GM12878 (cell line): ENCODE data around the gene HSD17B11. TPM values are rescaled to one million over a fixed set of nuclear protein-coding genes. Genes with fewer than 3 reads are reported as not detected.

Source experiments
- ATAC-seq: fragments of 200-7000 bp; cut with Tn5 transposase; 3 replicates; pipeline ENCODE4 v1.9.1; 2020; ENCODE audit warnings: mild to moderate bottlenecking, moderate library complexity
- BruUV-seq: library from RNA; stranded (reverse); fragments of 400-500 nt; replicated peaks from 2 replicates; lab custom pipeline; 2021; lab: Mats Ljungman, UMichigan
- CTCF ChIA-PET: fragments of 300-600 bp; sonication (Branson Sonifier 250); formaldehyde crosslinking; extraction: SDS; loops from one replicate; lab custom pipeline; 2021; ENCODE audit warnings: inconsistent platforms; lab: Yijun Ruan, JAX
- POLR2A ChIA-PET: fragments of 350-600 bp; formaldehyde crosslinking; extraction: SDS; loops from one replicate; lab custom pipeline; 2021; ENCODE audit warnings: inconsistent platforms; lab: Charles Lee
- RAD21 ChIA-PET: fragments of 300-600 bp; sonication (Branson Sonifier 250); formaldehyde crosslinking; loops from one replicate; lab custom pipeline; 2023; ENCODE audit warnings: antibody characterized with exemption; ENCODE audit not compliant: unreplicated experiment; lab: Charles Lee
- SMC1A ChIA-PET: fragments of 300-600 bp; sonication (Branson Sonifier 250); formaldehyde crosslinking; loops from one replicate; lab custom pipeline; 2023; ENCODE audit not compliant: unreplicated experiment, uncharacterized antibody; lab: Charles Lee
- DNase-seq: peaks from one replicate; pipeline ENCODE4 v3.0.0-alpha.2; 2011; ENCODE audit warnings: low read depth, low spot score
- FAIRE-seq: peaks from 3 replicates; lab custom pipeline; 2011; peaks lifted over from hg19 to GRCh38; lab: Jason Lieb, UNC
- H2AFZ ChIP-seq: 2 replicates; pipeline ENCODE4 v1.6.0; 2011; ENCODE audit warnings: low read depth, low read length, control low read depth; ENCODE audit not compliant: control insufficient read depth
- H3K27ac ChIP-seq: 2 replicates; pipeline ENCODE4 v1.5.1; 2011; ENCODE audit warnings: control low read depth; ENCODE audit not compliant: control insufficient read depth, insufficient read depth
- H3K27me3 ChIP-seq, 2 experiments: replicated peaks in 1 of 2; 2 replicates each; pipeline versions ENCODE4 v1.6.0 to v1.6.1; 2011; ENCODE audit warnings: low read length in 1 of 2; ENCODE audit not compliant: control insufficient read depth in 2 of 2, insufficient read depth in 2 of 2
- H3K36me3 ChIP-seq, 2 experiments: 2 replicates each; pipeline ENCODE4 v1.5.1; 2011; ENCODE audit warnings: low read length in 1 of 2; ENCODE audit not compliant: control insufficient read depth in 2 of 2, insufficient read depth in 2 of 2
- H3K4me1 ChIP-seq: 2 replicates; pipeline ENCODE4 v1.6.1; 2011; ENCODE audit warnings: mild to moderate bottlenecking, low read length, moderate library complexity, mixed read lengths; ENCODE audit not compliant: control insufficient read depth, insufficient read depth
- H3K4me2 ChIP-seq: 2 replicates; pipeline ENCODE4 v1.6.0; 2011; ENCODE audit warnings: control low read depth; ENCODE audit not compliant: control insufficient read depth, insufficient read depth
- H3K4me3 ChIP-seq: fragments of 200-600 bp; sonication (generic); 2 replicates; pipeline ENCODE4 v1.5.1; 2016
- H3K79me2 ChIP-seq: 2 replicates; pipeline ENCODE4 v1.6.0; 2011; ENCODE audit warnings: low read length; ENCODE audit not compliant: control insufficient read depth, insufficient read depth
- H3K9ac ChIP-seq: 2 replicates; pipeline ENCODE4 v1.8.0; 2011; ENCODE audit warnings: low read length, control low read depth, mixed read lengths; ENCODE audit not compliant: control insufficient read depth, insufficient read depth
- H3K9me3 ChIP-seq: replicated peaks from 3 replicates; pipeline ENCODE4 v1.5.1; 2011; ENCODE audit warnings: mild to moderate bottlenecking, low read length; ENCODE audit not compliant: control insufficient read depth, insufficient read depth
- H4K20me1 ChIP-seq: 2 replicates; pipeline ENCODE4 v1.6.0; 2011; ENCODE audit not compliant: control insufficient read depth, insufficient read depth
- BCLAF1 ChIP-seq: fragments of 450-650 bp; IDR thresholded peaks from 2 replicates; pipeline ENCODE4 v1.6.1; 2017; ENCODE audit warnings: antibody characterized with exemption, mild to moderate bottlenecking, moderate library complexity
- BRCA1 ChIP-seq: IDR thresholded peaks from 2 replicates; pipeline ENCODE4 v1.6.1; 2011; ENCODE audit warnings: low read depth, low read length, improper control_type of control experiment
- WGBS: methylation state at CpG from one replicate; pipeline ENCODE4 v1.1.6; 2016; ENCODE audit warnings: low lambda C conversion rate; ENCODE audit not compliant: insufficient replicate concordance, insufficient coverage; ENCODE audit errors: missing lambda C conversion rate; 5-methylcytosine and 5-hydroxymethylcytosine counted together
- in situ Hi-C: fragments of 300-500 bp; cut with MboI; formaldehyde crosslinking; loops from 9 replicates; pipeline ENCODE4 v1.14.3; 2018; ENCODE audit warnings: mixed read lengths
- intact Hi-C: fragments of 100-400 bp; cut with micrococcal nuclease; formaldehyde crosslinking; loops from one replicate; pipeline ENCODE4 v1.14.2; 2022; ENCODE audit not compliant: unreplicated experiment
- polyA plus RNA-seq, 11 experiments: library from polyadenylated mRNA; depleted of rRNA in 4 of 11; unstranded in 6 of 11; stranded (reverse) in 5 of 11; fragments of >200 nt; fragmentation: Nextera tagmentation in 4 of 11; fragmentation: Illumina TruSeq in 1 of 11; extraction: Ambion mirVana in 4 of 11; extraction: Trizol in 1 of 11; gene quantifications; 1 replicate in 1 of 11; 2 replicates in 10 of 11; pipeline versions ENCODE4 v1.2.1 to v1.2.3, GENCODE V29; 2011 to 2016; ENCODE audit warnings: inconsistent platforms in 2 of 11, missing spikeins in 2 of 11, low read depth in 1 of 11
- total RNA-seq, 4 experiments: library from RNA; depleted of rRNA in 3 of 4; stranded (reverse); fragments of >200 nt in 3 of 4; fragmentation: Illumina TruSeq in 1 of 4; extraction: Trizol in 1 of 4; gene quantifications; 2 replicates each; pipeline versions ENCODE4 v1.2.1 to v1.2.3, GENCODE V29; 2013 to 2021
- TF ChIP-seq, protein P1 (sequence below): fragments of 450-650 bp; IDR thresholded peaks from 2 replicates; pipeline ENCODE4 v1.6.1; 2017; ENCODE audit warnings: borderline replicate concordance

HSD17B11 gene
- total and polyA plus RNA-seq, 10 of the 15 experiments (the other 5 are each of a cell fraction or from before 2014, with no cell fraction given), result 10.3 to 29.5 (median 17.7) TPM

GRCh38 chr4:87327136-87327535 lies 63.9 kb downstream of the HSD17B11 start:
- BruUV-seq, result no TSS peak

More at GRCh38 chr4:87327136-87327535, 63.9 kb downstream of the HSD17B11 start:
- no peak overlapping the region for H2AFZ ChIP-seq
- H3K4me2 ChIP-seq, result no peak overlapping the region
- H3K9ac ChIP-seq, result no peak overlapping the region
- no peak overlapping the region for H3K27ac ChIP-seq
- TF ChIP-seq BCLAF1 (no peak), BRCA1 (no peak)
- TF ChIP-seq, protein P1, sequence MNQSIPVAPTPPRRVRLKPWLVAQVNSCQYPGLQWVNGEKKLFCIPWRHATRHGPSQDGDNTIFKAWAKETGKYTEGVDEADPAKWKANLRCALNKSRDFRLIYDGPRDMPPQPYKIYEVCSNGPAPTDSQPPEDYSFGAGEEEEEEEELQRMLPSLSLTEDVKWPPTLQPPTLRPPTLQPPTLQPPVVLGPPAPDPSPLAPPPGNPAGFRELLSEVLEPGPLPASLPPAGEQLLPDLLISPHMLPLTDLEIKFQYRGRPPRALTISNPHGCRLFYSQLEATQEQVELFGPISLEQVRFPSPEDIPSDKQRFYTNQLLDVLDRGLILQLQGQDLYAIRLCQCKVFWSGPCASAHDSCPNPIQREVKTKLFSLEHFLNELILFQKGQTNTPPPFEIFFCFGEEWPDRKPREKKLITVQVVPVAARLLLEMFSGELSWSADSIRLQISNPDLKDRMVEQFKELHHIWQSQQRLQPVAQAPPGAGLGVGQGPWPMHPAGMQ, result no peak
- H3K9me3 ChIP-seq, result no peaks in the 10 kb centered on the region
- no peak overlapping the region for H3K4me3 ChIP-seq
- WGBS, result 91% methylated on average over 1 of the region's 1 CpG
- DNase-seq (no peak), ATAC-seq (no peak), FAIRE-seq (no peak)
- no peaks in the 10 kb centered on the region for H3K36me3 ChIP-seq
- CTCF ChIA-PET, result no interaction called here
- SMC1A ChIA-PET, result no interaction called here
- RAD21 ChIA-PET, result no interaction called here
- in situ Hi-C loops, result no loop called here
- no peaks in the 10 kb centered on the region for H3K4me1 ChIP-seq
- intact Hi-C loops, result no loop called here
- no peaks in the 10 kb centered on the region for H3K79me2 ChIP-seq
- H3K27me3 ChIP-seq, result no peaks in the 10 kb centered on the region
- H4K20me1 ChIP-seq, result no peaks in the 10 kb centered on the region
- POLR2A ChIA-PET, result no interaction called here
